Amniotic epithelial cell (primary cell): ENCODE results near the gene ZKSCAN1.

Experiments
- DNase-seq: peaks from one replicate; pipeline ENCODE4 v3.0.0-alpha.2; 2010; ENCODE audit warnings: low read depth

The ZKSCAN1 gene

GRCh38 chr7:100038326-100038725 is 22.9 kb downstream of the ZKSCAN1 start:
- no peak for DNase-seq

GRCh38 chr7:100040575-100040974 is 25.2 kb downstream of the ZKSCAN1 start:
- DNase-seq: no peak

DNA sequence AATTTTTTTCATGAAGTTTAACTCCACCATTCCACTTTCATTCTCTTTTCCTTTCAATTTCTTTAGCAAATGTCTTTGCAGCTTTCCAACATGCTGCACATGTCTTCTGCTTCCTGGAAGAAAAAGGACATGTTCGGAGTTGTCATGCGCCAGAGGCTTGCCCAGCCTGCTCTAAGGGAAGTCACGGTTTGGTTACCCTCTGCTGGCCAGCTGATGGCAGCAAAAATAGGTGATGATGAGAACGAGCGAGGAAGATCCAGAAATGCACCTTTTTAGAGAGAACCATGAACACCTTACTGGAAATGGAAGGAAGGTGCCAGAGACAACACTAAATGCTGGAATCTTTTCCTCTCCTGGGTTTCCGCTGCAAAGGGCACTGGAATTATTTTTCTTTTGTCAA is 29.3 kb downstream of the ZKSCAN1 start:
- DNase-seq: no peak

- DNase-seq: no peak
Measured at GRCh38 chr7:100048680-100049079, 33.3 kb downstream of the ZKSCAN1 start.

- peak; percentile 82 for DNase-seq
Measured at GRCh38 chr7:100049441-100050291, 34.3 kb downstream of the ZKSCAN1 start, which contains the start of gene ZSCAN21. ZSCAN21 (plus strand) TSS chr7:100049774; CDS start chr7:100057007, 7,233 bp downstream.

DNA sequence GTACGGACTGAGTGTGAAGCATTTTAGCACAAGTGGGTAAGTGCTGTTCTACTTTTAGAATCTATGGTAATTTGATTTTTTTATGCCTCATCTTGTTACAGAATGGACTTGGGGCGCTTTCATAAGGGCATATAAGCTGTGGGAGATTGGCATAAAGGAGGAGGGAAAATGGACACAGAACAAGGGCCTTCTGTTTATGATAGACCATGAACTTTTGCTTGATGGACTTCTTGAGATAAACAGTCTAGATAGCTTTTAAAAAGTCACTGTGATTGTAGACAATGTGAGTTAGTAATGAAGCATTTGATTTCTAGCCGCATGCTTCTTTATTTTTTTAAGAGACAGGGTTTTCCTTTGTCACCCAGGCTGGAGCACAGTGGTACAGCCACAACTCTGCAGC is 36.2 kb downstream of the ZKSCAN1 start:
- no peak for DNase-seq

GRCh38 chr7:100053215-100053614 is 37.8 kb downstream of the ZKSCAN1 start:
- peak; percentile 81 for DNase-seq

GRCh38 chr7:100057006-100057405 is 41.6 kb downstream of the ZKSCAN1 start:
- no peak for DNase-seq

DNA sequence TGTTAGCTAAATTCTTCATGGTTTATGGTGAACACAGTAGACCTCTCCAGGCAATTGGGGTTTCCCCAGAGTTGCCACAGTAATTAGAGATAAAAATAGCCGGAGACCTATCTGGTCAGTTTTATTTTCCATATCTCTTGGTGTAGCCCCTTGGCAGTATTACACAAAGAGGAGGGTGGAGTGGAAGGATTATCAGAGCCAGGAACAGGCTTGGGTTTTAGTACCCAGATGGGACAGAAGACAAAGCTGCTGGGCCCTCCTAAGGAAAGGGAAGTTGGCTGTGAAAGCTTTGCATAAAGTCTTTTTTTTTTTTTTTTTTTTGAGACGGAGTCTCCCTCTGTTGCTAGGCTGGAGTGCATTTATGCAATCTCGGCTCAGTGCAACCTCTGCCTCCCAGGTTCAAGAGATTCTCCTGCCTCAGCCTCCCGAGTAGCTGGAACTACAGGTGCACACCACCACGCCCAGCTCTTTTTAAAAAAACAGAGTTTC is 43.9 kb downstream of the ZKSCAN1 start:
- no peak for DNase-seq

GRCh38 chr7:100061518-100062193 is 46.3 kb downstream of the ZKSCAN1 start:
- DNase-seq: no peak

- DNase-seq: no peak
Measured at GRCh38 chr7:100063376-100063775, 48.0 kb downstream of the ZKSCAN1 start.

GRCh38 chr7:100064162-100064561 is 48.8 kb downstream of the ZKSCAN1 start:
- no peak for DNase-seq

DNA sequence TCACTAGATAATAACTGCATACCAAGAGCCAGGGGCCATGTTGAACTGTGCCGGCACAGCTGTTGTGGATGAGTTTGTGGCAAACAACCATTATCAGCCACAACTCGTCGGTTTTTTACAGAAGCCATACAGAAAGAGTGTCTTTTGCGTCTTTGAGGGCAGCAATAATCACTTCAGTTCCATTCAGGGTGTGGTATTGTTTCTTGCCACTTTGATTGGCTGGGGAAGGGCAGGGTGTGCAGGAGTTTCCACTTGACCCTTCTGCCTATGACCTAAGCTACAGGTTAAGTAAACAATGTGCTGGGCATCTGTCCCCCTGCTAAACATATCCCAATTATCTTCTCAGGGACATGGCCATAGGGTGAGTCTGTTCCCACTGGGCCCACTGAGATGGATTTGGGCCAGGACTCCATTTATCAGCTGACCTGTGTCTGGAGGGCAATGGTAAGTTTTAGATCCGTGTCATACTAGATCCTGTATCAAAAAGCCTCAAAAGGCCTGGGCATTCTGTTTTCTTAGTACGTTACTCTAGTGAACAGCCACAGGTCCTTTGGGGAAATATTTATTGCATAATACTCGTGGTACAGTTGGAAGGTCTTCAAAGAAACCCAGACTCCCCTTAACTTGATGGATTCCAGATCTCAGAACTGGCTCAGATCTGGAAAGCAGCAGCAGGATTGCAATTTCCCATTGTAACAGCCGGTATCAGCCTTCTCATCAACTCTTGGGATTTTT is 50.2 kb downstream of the ZKSCAN1 start:
- peak; percentile 100 for DNase-seq

DNA sequence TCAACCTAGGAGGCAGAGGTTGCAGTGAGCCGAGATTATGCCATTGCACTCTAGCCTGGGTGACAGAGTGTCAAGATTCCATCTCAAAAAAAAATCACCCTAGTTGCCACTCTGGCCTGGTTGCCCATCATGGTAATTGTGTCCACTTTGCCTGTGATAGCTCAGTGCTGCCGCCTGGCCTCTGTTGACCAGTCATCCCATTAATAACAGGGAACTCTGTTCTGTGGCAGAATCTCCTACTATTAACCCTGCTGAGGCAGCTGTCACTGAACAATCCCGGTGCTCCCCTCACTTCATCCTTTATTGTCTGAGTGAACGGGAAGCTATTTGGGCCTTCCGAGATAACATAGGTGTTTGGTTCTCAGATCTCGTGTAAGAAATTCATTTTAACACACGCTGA is 51.6 kb downstream of the ZKSCAN1 start:
- DNase-seq: no peak

DNA sequence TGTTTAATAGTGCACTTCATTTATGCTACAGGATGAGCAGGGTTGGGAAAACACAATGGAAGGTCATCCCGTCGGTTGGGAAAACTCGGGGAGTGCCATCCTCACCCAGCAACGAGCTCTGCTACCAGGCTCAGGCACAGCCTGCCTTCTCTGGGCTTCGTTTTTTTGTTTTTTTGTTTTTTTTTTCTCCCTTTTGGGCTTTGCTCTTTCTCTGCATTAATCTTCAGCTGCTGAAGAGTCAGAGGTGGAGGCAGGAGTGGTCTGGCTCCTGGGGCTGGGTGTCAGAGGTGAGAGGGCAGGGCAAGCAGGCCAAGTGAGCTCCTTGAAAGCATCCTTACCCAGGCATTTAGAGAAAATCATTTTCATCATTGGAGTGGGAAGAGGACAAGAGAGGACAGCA is 54.6 kb downstream of the ZKSCAN1 start:
- no peak for DNase-seq

DNA sequence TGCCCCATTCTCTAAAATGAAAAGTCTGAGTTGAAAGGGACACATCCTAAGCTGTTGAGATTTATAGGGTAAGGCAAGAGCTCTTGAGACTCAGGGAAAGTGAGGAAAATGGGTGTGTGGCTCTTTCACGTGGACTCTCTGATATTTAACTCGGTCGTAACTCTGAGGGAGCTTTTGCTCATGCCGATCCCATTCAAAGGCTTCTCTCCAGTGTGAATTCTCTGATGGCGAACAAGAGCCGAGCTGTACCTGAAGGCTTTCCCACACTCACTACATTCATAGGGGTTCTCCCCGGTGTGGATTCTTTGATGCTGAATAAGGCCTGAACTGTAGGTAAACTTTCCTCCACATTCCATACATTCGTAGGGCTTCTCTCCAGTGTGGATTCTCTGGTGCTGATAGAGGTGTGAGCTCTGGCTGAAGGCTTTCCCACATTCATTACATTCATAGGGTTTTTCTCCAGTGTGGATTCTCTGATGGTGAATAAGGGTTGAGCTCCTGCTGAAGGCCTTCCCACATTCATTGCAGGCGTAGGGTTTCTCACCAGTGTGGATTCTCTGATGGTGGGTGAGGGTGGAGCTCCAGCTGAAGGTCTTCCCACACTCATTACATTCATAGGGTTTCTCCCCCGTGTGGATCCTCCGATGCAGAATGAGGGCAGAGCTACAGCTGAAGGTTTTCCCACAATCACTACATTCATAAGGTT is 55.8 kb downstream of the ZKSCAN1 start:
- no peak for DNase-seq

DNA sequence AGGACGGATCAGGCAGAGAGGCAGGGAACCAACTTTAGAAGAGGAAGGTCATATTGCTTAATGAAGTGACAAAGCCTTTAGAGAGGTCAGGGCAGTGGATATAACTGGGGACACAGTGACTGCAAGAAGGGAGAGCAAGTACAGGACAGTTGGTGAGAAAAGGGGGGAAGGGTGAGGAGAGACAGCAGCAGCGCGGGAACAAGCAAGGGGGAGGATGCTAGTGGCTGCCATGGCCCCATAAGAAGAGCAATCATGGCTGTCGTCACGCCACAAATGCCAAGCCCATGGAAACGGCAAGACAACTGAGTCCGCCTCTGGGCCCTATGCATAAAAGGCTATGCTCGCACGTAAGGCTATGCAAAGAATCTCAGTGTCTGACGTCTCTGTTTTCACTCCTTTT is 57.1 kb downstream of the ZKSCAN1 start:
- no peak for DNase-seq

DNA sequence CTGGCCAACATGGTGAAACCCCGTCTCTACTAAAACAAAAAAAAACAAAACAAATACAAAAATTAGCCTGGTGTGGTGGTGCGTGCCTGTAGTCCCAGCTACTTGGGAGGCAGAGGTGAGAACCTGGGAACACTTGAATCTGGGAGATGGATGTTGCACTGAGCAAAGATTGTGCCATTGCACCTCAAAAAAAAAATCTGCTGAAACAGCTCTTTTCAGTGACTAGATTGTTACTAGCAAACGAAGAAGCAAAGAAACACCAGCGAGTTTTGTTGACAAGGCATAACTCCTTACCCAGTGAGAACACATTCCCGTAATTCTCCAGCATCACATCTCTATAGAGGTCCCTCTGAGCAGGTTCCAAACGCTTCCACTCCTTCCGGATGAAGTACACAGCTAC is 59.4 kb downstream of the ZKSCAN1 start:
- DNase-seq: no peak

- DNase-seq: no peak
Measured at GRCh38 chr7:100075418-100075817, 60.0 kb downstream of the ZKSCAN1 start.

- no peak for DNase-seq
Measured at GRCh38 chr7:100077205-100077604, 61.8 kb downstream of the ZKSCAN1 start.

DNA sequence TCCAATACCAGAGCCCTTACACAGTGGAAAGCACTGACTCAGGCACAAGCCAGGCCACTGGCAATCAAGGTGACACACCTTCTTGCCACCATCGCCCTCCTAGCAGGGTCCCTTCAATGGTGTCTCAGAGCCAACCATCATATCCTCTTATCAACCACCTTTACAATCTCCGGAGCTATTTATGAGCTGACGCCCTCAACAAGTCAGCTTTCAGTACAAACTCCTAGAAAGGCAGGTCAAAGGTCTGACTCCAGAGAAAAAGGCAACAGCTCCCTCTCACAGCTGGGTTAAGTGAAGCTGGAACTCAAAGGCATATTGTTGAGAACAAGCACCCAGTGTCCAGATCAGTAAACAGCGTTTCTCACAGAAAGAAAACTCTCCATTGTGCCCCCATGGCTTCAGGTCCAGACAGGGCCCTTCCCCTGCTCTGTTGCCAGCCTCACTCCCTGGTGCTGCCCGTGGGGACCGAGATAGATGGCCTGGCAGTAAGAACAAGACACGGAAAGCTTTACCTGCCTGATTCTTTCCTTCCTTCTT is 63.7 kb downstream of the ZKSCAN1 start:
- DNase-seq: no peak
